Motor neuron (in vitro differentiated cells): ENCODE results near the gene PRDM16. TPM values are rescaled to one million over a fixed set of nuclear protein-coding genes. Genes with fewer than 3 reads are reported as not detected.

Source experiments
- ATAC-seq, 8 experiments: fragments of 200-7000 bp; cut with Tn5 transposase; replicated peaks in 6 of 8; 2 replicates each; pipeline ENCODE4 v1.8.0; 2021; ENCODE audit warnings: mild to moderate bottlenecking in 8 of 8, moderate library complexity in 8 of 8
- H3K27ac ChIP-seq, 2 donors: fragments of 250-450 bp; sonication (Bioruptor Pico); 2 replicates each; pipeline ENCODE4 v1.9.0; 2021; ENCODE audit warnings: antibody characterized with exemption in 2 of 2, mild to moderate bottlenecking in 2 of 2, moderate library complexity in 1 of 2
- H3K4me1 ChIP-seq, 2 donors: fragments of 250-450 bp; sonication (Bioruptor Pico); replicated peaks in 1 of 2; 2 replicates each; pipeline ENCODE4 v1.6.1; 2021; ENCODE audit warnings: antibody characterized with exemption in 2 of 2, mild to moderate bottlenecking in 2 of 2, moderate library complexity in 1 of 2
- H3K4me3 ChIP-seq, 5 donors: fragments of 250-450 bp; sonication (Bioruptor Pico); 2 replicates each; pipeline ENCODE4 v1.9.0; 2021; ENCODE audit warnings: antibody characterized with exemption in 5 of 5, mild to moderate bottlenecking in 5 of 5, moderate library complexity in 4 of 5
- WGBS, 10 experiments: fragments of 450-650 bp; shearing (Covaris generic); methylation state at CpG; one replicate each; pipeline ENCODE4 v1.0.0; 2022; 5-methylcytosine and 5-hydroxymethylcytosine counted together
- in situ Hi-C, 9 experiments: fragments of 400-800 bp; cut with MboI; loops; one replicate each; pipeline ENCODE4 v1.15.0; 2021; ENCODE audit warnings: low sequenced_read_pairs in 9 of 9, low pct_unique_long_range_greater_than_20kb in 2 of 9; ENCODE audit not compliant: unreplicated experiment in 9 of 9
- total RNA-seq, 8 experiments: library from RNA; unstranded; fragments of 300-600 nt; gene quantifications; 2 replicates each; pipeline versions ENCODE4 v1.2.3 to v1.2.4, GENCODE V29; 2022

The PRDM16 gene
- total RNA-seq, 8 experiments from 2014 or later: 0.18 to 2.9 (median 0.42) TPM

DNA sequence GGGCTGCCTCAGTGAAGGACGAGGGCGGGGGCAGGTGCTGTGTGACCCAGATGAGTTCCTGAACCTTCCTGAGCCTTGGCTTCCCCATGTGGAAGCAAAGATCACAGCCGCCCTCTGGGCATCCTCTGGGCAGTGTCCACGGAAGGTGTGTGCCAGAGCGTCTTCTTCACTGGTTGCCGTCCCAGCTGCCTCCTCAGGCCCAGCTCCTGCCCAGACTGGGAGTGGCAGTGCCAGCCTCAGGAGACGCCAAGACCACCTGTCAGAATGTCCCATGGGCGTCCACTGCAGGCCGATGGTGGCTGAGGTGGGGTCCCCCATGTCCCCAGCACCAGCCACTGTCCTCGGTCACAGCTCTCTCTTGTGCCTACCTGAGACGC, 395.6 kb downstream of the PRDM16 start:
- H3K27ac ChIP-seq: no peak overlapping the region
- WGBS, 10 experiments: 82 to 100% (median 92%) methylated on average over 1 to 5 of the region's 11 CpGs; no CpG with 5 or more reads in 5 of the 10 experiments
- H3K4me1 ChIP-seq: peaks cover 12 to 16% of the 10 kb centered on the region in 2 donors
- in situ Hi-C loops: no loop called here
- H3K4me3 ChIP-seq: no peak overlapping the region
- no peak for ATAC-seq

DNA sequence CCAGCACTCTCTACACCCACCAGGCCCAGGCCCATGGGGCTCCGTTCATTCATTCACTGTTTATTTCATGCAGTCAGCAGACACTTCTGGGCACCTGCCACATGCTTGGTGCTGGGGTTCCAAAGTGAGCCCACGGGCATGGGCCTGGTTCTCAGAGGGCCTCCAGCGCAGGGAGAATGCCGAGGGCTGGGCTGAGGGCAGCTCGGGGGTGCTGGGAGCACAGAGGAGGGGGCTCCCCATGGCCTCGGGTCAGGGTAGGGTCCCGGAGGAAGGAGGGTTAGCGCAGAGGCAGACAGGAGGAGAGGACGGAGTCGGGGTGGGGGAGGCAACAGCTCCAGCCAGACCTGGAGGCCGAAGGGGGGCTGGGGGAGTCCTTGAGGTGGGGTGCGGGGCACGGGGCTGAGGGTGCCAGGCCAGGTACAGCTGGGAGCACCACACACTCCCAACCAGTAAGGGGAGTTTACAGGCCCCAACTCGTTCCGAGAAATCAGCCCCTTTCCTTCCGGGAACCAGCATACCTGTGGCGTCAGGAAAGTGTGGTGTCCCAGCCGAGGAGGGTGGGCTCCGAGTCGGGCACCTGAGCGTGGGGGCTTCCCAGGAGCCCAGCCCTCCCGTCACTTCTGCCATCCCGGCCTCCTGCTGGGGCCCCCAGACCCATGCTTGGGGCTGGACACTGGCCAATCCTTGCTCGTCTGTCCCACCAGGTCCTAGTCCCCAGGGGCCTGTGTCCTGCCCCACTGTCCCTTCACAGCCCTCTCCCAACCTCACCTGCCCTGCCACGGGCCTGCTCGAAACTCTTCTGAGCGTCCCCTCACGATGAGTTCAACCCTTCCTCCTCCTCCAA, 396.3 kb downstream of the PRDM16 start:
- no peak overlapping the region for H3K27ac ChIP-seq
- 0 to 96% (median 75%) methylated on average over 1 to 7 of the region's 28 CpGs; no CpG with 5 or more reads in 4 of the 10 experiments for WGBS, 10 experiments
- H3K4me1 ChIP-seq: peaks cover 5 to 9% of the 10 kb centered on the region in 2 donors
- in situ Hi-C loops: no loop called here
- ATAC-seq: no peak
- no peak overlapping the region for H3K4me3 ChIP-seq

DNA sequence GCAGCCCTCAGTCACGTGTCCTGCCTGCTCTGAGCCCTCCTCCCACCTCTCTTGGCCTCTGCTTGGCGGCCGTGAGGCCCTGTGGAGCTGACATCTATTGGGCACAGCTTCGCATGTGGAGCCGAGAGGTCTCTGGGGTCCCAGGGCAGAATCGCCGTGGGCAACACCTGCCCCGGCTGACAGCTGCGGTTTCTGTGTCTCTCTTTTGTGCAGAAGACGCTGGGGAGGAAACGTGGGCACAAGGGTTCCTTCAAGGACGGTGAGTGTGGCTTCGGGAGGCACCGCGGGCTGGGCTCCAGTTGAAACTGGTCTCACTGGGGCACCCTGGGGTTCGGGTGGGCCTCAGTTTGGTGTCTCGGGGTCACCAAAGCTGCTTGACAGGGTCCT, 396.9 kb downstream of the PRDM16 start:
- WGBS, 10 experiments: 80 to 90% (median 85%) methylated on average over 2 to 13 of the region's 17 CpGs; no CpG with 5 or more reads in 4 of the 10 experiments
- Histone ChIP-seq H3K27ac (no peak overlapping the region), H3K4me3 (no peak overlapping the region), H3K4me1 (peaks cover 6 to 9% of the 10 kb centered on the region in 2 donors)
- in situ Hi-C loops: no loop called here
- peak in 1 of 8 experiments; percentile 18 for ATAC-seq

DNA sequence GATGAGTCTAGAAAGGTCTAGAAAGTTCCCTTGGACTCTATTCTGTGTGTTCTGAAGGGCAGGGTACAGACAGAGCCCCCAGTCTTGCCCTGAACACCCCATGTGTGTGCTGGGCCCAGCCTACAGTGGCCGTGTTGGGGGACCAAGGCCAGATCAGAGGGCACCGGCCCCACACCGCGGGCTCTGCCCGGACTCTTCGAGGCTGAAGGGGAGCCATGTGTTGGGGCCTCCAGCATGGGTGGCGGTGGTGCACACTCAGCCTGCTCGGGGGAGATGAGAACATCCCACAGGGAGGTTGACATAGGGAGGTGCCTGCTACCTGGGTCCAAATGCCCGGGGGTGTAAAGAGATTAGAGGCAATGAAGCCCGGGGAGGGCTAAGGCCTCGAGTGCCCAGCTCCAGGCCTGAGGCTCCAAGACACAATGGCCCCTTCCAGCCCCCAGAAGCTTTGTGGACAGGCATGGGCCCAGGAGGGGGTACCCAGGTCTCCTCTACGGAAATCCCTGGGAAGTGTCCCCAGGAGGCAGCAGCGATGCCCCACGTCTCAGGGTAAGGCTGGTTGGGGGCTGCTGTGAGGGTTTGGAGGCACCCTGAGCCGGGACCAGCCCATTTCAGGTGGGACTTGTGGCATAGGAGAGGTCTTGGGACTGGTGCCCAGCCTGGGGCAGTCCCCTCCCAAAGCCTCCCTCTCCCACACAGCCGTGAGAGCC, 397.5 kb downstream of the PRDM16 start:
- H3K27ac ChIP-seq: no peak overlapping the region
- no peak overlapping the region for H3K4me3 ChIP-seq
- ATAC-seq: no peak
- in situ Hi-C loops: no loop called here
- 60 to 100% (median 90%) methylated on average over 2 to 6 of the region's 16 CpGs; no CpG with 5 or more reads in 3 of the 10 experiments for WGBS, 10 experiments
- peaks cover 11 to 15% of the 10 kb centered on the region in 2 donors for H3K4me1 ChIP-seq

DNA sequence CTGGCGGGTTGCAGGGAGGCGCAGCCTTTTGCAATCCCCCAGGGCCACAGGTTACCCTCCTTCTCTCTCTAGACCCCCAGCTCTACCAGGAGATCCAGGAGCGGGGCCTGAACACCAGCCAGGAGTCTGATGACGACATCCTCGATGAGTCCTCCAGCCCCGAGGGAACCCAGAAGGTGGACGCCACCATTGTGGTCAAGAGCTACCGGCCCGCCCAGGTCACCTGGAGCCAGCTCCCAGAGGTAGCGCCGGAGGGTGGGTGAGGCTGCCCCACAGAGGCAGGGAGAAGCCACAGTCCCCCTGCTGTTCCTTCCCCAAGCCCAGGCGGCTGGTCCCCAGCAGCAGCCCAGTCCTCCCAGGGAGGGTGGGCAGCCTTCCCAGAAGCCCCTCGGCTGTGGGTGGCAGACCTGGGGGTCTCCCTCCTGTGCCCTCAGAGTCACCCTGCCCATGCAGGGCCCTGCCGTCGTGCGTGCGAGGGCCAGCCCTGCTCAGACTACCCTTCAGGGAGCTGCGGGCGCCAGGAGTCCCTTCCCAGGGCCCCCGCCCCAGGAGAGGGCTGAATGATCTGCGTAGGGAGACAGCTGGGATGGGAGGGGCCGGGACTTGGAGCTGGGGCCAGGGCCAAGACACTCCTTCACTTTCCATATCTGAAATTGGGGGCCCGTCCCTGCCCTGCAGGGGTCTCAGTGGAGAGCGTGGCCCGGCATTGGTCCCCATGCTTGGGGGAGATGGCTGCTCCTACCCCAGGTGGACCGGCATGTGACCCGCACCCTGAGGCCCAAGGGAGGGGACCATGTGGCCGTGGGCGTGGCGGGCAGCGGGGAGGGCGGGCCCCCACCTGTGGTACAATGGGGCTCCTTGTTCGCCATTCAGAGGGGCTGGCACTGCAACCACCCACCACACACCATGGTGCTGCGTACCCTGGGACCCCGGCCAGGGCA, 398.4 kb downstream of the PRDM16 start:
- in situ Hi-C loops: no loop called here
- 80 to 100% (median 96%) methylated on average over 2 to 4 of the region's 35 CpGs; no CpG with 5 or more reads in 6 of the 10 experiments for WGBS, 10 experiments
- peak in 2 of 8 experiments; percentile 39 to 65 for ATAC-seq
- H3K4me3 ChIP-seq: no peak overlapping the region
- peaks cover 20 to 24% of the 10 kb centered on the region in 2 donors for H3K4me1 ChIP-seq
- H3K27ac ChIP-seq: no peak overlapping the region

DNA sequence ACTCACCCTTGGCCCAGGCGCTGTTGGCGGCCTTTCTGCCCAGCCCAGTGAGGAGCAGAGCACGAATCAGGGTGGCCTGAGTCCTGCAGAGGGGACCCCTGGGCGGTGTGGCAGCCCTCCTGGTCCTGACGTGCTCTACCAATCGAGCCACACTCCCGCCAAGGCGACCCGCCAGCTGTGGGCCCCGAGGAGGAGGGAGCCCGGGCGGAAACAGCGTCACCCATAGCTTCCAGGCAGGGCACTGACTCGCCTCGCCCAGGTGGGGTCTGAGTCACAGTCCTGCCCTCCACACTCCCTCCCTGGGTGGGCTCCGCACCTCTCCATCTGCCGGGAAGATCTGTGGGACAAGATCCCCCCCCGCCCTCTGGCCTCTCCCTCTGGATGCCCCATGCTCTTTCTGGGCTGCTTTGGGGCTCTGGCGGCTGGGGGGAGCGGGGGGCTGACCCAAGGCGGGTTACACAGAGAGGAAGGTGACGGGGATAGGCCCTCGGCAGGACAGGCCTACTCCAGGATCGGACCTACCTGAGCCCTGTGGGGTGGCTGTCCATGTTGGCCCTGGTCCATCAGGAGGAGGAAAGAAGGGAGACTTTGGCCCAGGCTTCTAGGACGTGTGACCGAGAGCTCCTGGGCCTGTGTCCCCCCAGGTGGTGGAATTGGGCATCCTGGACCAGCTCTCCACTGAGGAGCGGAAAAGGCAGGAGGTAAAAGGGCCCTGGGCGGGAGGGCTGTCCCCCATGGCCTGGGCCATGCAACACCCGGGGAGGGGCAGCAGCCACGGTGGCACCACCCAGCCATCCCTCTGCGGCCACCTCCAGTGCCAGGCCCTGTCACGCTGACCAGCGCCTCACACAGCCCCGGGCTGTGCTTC, 399.5 kb downstream of the PRDM16 start:
- Histone ChIP-seq H3K4me3 (no peak overlapping the region), H3K27ac (no peak overlapping the region), H3K4me1 (peaks cover 25 to 27% of the 10 kb centered on the region in 2 donors)
- ATAC-seq: no peak
- in situ Hi-C loops: no loop called here
- 84 to 100% (median 100%) methylated on average over 1 to 12 of the region's 34 CpGs; no CpG with 5 or more reads in 7 of the 10 experiments for WGBS, 10 experiments

DNA sequence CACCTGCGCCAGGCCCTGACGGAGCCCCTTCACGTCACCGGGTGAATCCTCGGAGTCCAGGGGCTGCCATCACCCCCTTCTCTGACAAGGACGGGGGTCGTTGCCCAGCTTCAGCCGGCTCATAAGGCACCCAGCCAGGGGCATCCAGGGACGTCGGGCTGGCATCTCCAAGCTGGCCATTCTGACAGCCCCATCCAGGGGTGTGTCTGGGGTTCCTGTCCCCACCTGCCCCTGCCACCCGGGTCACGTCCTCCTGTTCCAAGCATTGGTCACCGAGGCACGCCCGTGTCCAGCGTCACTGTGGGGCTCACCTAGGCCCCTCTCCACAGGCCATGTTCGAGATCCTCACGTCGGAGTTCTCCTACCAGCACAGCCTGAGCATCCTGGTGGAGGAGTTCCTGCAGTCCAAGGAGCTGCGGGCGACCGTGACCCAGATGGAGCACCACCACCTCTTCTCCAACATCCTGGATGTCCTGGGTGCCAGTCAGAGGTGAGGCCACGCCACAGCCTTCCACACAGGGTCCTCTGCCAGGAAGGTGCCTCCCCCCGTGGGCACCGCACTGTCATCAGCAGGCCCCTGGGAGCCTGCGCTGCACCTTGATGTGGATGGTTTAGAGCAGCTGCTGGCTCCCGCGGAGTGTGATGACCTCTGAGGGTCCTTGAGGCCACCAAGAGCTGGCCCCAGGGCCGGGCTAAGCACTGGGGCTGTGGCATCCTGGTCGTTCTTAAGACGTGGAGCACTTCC, 400.3 kb downstream of the PRDM16 start:
- in situ Hi-C loops: no loop called here
- Histone ChIP-seq H3K27ac (no peak overlapping the region), H3K4me3 (no peak overlapping the region), H3K4me1 (peaks cover 25 to 27% of the 10 kb centered on the region in 2 donors)
- WGBS, 10 experiments: 86 to 97% (median 91%) methylated on average over 5 to 6 of the region's 31 CpGs; no CpG with 5 or more reads in 7 of the 10 experiments
- ATAC-seq: no peak

DNA sequence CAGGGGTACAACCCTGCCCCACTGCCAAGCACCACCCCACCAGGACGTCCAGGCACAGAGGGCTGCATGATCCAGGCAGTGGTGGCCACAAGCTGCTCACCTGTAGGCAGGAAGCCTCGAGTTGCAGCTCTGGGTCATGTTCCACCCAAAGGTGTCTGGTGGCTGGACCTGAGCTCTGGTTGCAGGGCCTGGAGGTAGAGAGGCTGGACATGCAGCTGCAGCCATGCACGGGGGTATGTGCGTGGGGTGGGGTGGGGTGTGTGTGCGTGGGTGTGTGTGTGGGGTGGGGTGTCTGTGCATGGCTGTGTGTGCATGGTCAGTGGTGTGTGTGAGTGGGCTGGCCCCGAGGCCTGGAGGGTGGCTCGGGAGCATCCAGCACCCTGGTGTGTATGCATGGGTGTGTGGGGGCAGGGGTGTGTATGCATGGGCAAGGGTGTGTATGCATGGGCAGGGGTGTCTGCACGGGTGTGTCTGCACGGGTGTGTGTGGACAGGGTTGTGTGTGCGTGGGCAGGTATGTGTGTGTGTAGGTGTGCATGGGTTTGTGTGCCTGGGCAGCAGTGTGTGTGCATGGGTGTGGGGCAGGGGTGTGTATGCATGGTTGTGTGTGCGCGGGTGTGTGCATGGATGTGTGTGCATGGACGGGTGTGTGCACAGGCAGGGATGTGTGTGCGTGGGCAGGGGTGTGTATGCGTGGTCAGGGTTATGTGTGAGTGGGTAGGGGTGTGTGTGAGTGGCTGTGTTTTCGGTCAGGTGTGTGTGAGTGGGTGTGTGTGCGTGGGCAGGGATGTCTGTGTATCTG, 401.0 kb downstream of the PRDM16 start:
- Histone ChIP-seq H3K4me1 (peaks cover 25 to 27% of the 10 kb centered on the region in 2 donors), H3K27ac (no peak overlapping the region), H3K4me3 (no peak overlapping the region)
- ATAC-seq: no peak
- 91 to 95% methylated on average over 4 to 10 of the region's 17 CpGs; no CpG with 5 or more reads in 8 of the 10 experiments for WGBS, 10 experiments
- in situ Hi-C loops: no loop called here

DNA sequence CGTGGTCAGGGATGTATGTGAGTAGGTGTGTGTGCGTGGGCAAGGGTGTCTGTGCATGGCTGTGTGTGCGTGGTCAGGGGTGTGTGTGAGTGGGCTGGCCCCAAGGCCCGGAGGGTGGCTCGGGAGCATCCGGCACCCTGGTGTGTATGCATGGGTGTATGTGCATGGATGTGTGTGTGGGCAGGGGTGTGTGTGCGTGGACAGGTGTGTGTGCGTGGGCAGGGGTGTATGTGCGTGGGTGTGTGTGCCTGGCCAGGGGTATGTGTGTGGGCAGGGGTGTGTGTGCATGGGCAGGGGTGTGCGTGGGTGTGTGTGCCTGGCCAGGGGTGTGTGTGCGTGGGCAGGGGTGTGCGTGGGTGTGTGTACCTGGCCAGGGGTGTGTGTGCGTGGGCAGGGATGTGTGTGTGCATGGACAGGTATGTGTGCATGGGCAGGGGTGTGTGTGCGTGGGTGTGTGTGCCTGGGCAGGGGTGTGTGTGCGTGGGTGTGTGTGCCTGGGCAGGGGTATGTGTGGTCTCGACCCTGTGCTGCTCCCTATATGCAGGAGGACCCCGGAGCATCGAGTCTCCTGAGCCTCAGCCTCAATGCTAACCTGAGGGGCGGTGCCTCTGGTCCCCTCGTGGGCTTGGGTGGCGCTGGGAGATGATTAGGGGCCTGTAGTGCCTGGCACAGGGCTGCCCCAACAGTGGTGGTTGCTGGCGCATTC, 401.8 kb downstream of the PRDM16 start:
- Histone ChIP-seq H3K4me3 (no peak overlapping the region), H3K4me1 (peaks cover 22 to 26% of the 10 kb centered on the region in 2 donors), H3K27ac (peak overlapping the region; percentile 73 to 91)
- in situ Hi-C loops: no loop called here
- ATAC-seq: no peak
- 37 to 100% (median 83%) methylated on average over 2 to 6 of the region's 22 CpGs; no CpG with 5 or more reads in 7 of the 10 experiments for WGBS, 10 experiments

DNA sequence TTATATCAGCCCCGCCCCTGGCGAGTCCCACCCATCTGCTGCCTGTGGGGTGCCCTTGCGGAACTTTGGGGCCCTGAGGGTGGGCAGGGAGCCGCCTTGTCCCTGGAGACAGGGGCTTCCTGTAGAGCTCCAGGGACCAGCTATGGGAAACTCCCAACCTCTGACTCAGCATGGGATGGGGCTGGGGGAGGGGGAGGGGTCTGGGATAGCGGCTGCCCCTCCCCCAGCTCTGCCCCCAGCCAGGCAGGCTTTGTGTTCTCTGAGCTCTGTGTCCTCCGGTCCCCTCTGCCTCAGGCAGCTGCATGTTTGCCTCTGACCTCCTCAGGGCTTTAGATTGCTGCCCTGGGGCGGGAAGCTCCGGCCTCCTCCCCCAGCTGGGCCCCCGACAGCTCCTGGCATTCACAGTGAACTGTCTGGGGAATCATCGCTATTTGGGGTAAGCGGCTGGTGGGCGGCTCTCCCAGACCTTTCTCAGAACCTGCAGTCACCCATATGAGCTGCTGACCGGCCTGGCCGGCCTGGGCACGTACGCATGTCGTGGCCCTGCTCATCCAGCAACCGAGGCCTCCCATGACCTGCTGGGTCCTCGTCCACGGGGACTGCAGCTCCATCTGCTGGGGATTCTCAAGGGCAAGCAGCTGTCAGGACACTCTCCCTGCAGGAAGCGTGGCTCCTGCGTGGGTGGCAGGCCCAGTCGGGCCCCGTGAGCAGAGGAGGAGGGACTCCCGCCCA, 402.5 kb downstream of the PRDM16 start:
- ATAC-seq: peak; percentile 43 to 85 (median 84)
- WGBS, 10 experiments: 6 to 20% (median 18%) methylated on average over 1 to 15 of the region's 25 CpGs; no CpG with 5 or more reads in 7 of the 10 experiments
- in situ Hi-C loops: no loop called here

More for the DNA sequence above, 402.5 kb downstream of the PRDM16 start:
- Histone ChIP-seq H3K4me3 (no peak overlapping the region), H3K27ac (peak overlapping the region; percentile 73 to 91), H3K4me1 (peaks cover 19 to 24% of the 10 kb centered on the region in 2 donors)
